DMS 273 treated with DMSO at 0.1 percent for 48 hours (cell line): ENCODE results near the gene PEPD.
A peak's percentile ranks its signal among the peaks of the same experiment; 100 is the strongest.
"Not testable (repeated sequence)": the region's sequence is repeated elsewhere in the genome, so short reads cannot be mapped to it uniquely, and the experiment has no call there.

Experiments
- DNase-seq: peaks from one replicate; lab custom pipeline; 2025; lab: John Stamatoyannopoulos, UW

Gene PEPD

GRCh38 chr19:33521480-33522370 is at the start of gene PEPD:
TSS of gene PEPD (minus strand) at chr19:33521791. CDS start at chr19:33521760, 31 bp downstream.
- DNase-seq, result peak; percentile 69

- DNase-seq, result no peak
Observed at GRCh38 chr19:33569821-33570220, 48.2 kb upstream of the PEPD start.

GRCh38 chr19:33568706-33569105 is 47.1 kb upstream of the PEPD start:
- DNase-seq, result no peak

- DNase-seq, result no peak
Observed at GRCh38 chr19:33564836-33565338, 43.3 kb upstream of the PEPD start.

DNA sequence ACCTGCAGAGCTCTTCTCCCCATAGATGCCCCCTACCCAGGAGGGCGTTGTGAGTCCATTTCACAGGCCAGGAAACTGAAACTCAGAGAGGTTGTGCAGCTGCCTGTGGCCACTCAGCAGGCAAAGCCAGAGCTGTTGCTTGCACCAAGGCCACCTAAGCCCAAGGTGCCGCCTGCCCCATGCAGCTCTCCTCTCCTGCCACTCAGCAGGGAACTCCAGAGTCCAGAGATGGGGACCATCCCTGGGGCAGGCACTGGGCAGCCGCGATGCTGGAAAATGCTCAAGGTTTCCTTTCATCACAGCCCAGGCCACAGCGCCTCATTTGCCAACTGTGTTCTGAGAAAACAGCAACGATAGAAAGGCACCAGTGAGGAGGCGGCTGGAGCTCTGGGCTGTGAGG is 41.0 kb upstream of the PEPD start:
- no peak for DNase-seq

- DNase-seq, result not testable (repeated sequence)
Observed at GRCh38 chr19:33561666-33562065, 40.1 kb upstream of the PEPD start.

DNA sequence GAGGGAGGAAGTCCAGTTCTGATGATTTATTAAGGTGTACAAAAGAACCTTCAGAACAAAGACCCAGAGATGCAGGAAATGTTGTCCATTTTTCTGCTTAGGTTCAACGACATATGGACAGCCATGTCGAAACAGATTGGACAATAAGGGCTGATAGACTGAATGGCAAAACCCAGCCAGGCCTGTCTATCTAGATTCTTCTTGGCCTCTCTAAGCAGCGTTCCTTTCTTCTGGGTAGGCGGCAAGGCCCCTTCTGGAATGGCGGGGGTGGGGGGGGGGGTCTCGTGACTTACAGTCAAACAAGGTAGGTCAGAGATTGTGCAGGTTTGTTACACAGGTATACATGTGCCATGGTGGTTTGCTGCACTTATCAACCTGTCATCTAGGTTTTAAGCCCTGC is 39.7 kb upstream of the PEPD start:
- no peak for DNase-seq

DNA sequence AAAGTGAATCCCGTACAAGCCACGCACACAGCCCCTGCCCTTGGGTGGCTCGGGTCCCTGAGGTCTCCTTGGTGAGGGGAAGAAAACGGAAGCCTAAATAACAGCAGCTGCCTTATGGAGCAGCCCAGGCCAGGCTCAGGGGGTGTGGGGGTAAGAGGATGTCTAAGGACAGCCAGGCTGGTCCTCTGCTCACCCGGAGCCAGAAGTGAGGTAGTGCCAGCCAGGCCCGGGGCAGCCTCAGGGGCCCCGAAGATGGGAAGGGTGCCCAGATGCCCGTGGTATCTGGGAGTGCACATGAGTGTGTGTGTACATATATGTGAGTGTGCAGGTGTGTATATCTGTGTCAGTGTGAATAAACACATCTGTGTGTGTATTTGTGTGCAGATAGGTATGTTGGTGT is 38.4 kb upstream of the PEPD start:
- DNase-seq, result no peak

DNA sequence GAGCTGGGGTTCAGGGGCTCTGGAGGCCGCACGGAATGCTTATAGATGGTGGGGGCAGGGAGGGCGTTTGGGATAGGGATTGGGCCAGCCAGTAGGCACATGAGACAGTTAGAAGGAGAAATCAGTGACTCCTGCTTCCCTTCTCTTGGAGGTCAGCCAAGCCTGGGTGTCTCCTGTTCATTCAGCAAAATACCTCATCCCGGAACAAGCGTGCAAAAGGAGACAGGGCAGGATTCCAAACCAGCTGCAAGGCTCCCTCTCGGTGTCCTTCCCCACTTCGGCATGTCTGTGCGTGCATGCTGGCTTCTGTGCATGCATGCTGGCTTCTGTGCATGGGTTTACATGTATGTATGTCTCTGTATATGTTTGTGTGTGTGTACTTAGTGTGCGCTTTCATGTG is 37.3 kb upstream of the PEPD start:
- no peak for DNase-seq

DNA sequence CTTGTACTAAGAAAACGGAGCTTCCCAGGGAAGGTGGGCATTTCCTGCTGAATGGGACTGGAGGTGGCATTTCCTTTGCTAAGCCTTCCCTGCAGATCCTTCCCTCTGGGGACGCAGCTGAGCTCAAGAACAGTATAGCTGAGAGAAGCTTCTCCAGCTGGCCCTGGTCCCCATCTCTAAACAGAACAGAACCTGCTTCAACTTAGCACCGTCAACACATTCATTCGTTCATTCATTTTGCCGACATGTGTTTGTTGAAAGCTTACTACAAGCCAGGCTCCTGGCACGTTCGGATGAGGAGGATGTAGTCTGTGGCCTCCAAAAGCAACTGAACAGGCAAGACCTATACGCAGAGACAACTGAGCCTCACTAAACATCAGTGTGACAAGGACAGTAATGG is 36.6 kb upstream of the PEPD start:
- DNase-seq, result no peak

- DNase-seq, result no peak
Observed at GRCh38 chr19:33557720-33558119, 36.1 kb upstream of the PEPD start.

DNA sequence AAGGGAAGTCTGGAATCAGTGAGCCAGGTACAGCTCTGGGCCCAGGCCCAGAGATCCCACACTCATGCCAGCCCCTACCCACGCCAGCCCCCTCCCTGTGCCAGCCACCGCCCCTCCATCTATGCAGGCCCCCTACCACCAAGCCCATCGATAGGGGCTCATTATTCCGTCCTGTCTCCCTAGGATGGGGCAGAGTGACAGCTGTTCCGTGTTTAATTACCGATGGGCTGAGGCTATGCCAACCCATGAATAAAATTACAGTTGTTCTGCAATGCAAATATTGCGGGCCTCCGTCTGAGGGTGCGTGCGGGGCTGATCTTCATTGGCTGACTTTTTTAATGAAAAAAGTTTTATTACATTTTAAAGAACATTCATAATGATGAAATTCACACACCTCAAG is 35.6 kb upstream of the PEPD start:
- DNase-seq, result no peak

- DNase-seq, result no peak
Observed at GRCh38 chr19:33556261-33556660, 34.7 kb upstream of the PEPD start.

GRCh38 chr19:33555726-33556125 is 34.1 kb upstream of the PEPD start:
- DNase-seq, result not testable (repeated sequence)

- no peak for DNase-seq
Observed at GRCh38 chr19:33554821-33555220, 33.2 kb upstream of the PEPD start.

DNA sequence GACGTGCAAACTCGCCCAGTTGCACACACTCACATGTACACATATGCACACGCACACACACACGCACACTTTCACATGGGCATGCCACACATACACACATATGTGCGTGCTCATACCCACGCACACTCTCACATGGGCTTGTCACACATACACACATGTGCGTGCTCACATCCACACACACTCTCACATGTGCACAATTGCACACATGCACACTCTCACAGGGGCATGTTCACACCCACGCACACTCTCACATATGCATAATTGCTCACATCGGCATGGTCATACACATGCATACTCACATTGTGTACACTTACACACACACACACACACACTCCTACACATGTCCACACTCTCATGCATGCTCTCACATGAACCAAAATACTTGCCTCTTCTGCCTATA is 32.8 kb upstream of the PEPD start:
- no peak for DNase-seq

DNA sequence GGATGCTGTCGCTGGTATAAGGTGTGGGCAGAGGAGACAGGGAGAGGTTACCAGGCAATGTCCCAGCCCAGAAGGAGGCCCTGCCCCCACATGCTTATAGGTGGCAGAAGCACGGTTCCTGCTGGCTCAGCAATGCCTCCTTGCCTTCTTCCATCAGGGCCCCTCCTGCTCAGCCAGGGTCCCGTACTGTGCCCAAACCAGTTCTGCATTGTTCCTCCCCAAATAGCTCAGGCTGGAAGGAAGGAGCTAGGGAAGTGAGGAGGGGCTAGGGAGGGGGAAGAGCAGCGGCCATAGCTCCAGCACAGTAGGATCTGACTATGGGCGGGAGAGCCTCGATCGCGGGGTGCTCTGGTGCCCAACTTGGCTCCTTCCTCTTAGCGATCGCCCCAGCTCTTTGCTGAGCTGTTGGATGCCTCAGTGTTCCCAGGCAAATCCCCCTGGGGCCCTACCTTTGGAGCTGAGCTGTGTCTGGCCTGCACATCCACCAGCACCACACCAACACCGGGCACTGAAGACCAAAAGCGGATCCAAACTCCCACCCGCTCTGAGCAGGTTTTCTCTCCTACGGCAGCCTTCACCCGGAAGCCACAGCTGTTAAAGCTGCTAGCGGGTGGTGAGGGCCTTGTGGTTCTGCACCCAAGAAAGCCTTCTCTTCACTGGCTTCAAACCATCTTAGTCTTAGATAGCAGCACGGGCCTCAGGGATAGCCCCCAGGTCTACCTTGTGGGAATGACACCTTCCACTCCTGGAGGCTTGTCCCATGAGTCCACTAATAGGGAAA is 32.1 kb upstream of the PEPD start:
- no peak for DNase-seq

DNA sequence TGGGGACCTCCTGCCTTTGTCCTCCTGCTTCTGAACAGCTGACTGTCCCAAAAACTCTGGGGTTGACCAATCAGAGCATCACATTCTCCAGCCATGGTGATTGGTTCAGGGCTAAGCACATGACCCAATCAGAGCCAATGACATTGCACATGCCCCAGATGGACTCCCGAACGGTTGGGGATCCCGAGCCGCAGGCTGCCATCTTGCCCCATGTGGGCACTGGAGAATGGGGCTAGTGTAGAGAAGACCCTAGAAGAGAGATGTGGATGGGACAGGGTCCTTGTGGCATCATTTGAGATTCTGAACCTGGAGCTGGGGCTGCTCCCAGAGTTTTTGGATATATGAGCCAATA is 31.3 kb upstream of the PEPD start:
- DNase-seq, result no peak

GRCh38 chr19:33552191-33552927 is 30.8 kb upstream of the PEPD start:
- DNase-seq, result no peak

GRCh38 chr19:33551676-33552075 is 30.1 kb upstream of the PEPD start:
- no peak for DNase-seq

GRCh38 chr19:33550768-33551167 is 29.2 kb upstream of the PEPD start:
- no peak for DNase-seq

GRCh38 chr19:33547676-33548075 is 26.1 kb upstream of the PEPD start:
- no peak for DNase-seq
